GM04503 (cell line): ENCODE data around the gene OSBPL5.
"Not testable (repeated sequence)": the region's sequence is repeated elsewhere in the genome, so short reads cannot be mapped to it uniquely, and the experiment has no call there.

Source experiments
- DNase-seq: peaks from one replicate; pipeline ENCODE4 v3.0.0-alpha.2; 2012; ENCODE audit warnings: low read depth

The OSBPL5 gene

DNA sequence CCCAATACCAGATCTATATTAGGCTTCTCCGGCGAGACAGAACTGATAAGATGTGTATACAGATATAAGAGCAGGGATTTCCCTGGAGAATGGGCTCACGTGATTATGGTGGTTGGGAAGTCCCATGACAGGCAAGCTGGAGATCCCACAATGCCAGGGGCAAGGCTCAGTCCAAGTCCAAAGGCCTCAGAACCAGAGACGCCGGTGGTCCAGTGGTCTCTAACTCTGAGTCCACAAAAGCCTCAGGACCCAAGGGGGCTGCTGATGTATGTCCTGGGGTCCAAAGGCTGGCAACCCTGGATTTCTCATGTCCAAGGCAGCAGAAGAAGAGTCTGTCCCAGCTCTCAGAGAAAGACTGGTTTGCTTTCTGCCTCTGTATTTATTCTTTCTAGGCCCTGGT lies 15.8 kb upstream of the OSBPL5 start:
- no peak for DNase-seq

- no peak for DNase-seq
Observed at GRCh38 chr11:3178349-3178748, 13.2 kb upstream of the OSBPL5 start.

- no peak for DNase-seq
Observed at GRCh38 chr11:3177931-3178330, 12.8 kb upstream of the OSBPL5 start.

GRCh38 chr11:3176487-3176886 lies 11.4 kb upstream of the OSBPL5 start:
- no peak for DNase-seq

GRCh38 chr11:3175194-3175593 lies 10.1 kb upstream of the OSBPL5 start:
- DNase-seq: no peak

GRCh38 chr11:3174387-3174786 lies 9.3 kb upstream of the OSBPL5 start:
- no peak for DNase-seq

GRCh38 chr11:3173795-3174194 lies 8.7 kb upstream of the OSBPL5 start:
- DNase-seq: no peak

DNA sequence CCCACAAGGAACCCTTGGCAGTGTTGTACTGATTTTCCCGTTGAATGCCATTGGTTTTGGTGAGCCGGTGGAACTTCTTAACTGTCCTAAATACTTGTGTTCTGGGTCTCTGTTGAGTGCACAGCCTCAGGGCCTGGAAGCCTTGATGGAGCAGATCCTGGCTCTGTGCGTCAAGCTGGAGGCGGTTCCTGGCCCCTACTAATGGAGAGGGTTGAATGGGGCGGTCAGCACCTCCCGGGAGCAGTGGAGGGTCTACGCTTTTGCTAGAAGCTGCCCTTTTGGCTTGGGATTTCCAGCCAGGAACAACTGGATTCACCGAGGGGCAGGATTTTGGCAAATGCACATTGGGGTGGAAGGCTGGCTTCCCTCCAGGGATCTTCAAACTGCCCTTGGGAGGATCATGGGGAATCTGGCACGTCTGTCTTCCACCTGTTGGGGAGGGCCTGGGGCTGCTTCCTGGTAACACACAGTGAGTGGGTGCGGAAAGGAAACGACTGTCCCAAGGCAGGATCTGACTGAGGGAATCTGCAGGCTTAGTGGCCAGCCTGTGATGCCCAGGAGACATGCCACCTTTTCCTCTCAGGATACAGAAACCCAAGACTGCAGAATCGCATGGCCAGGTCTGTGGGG lies 6.9 kb upstream of the OSBPL5 start:
- no peak for DNase-seq

DNA sequence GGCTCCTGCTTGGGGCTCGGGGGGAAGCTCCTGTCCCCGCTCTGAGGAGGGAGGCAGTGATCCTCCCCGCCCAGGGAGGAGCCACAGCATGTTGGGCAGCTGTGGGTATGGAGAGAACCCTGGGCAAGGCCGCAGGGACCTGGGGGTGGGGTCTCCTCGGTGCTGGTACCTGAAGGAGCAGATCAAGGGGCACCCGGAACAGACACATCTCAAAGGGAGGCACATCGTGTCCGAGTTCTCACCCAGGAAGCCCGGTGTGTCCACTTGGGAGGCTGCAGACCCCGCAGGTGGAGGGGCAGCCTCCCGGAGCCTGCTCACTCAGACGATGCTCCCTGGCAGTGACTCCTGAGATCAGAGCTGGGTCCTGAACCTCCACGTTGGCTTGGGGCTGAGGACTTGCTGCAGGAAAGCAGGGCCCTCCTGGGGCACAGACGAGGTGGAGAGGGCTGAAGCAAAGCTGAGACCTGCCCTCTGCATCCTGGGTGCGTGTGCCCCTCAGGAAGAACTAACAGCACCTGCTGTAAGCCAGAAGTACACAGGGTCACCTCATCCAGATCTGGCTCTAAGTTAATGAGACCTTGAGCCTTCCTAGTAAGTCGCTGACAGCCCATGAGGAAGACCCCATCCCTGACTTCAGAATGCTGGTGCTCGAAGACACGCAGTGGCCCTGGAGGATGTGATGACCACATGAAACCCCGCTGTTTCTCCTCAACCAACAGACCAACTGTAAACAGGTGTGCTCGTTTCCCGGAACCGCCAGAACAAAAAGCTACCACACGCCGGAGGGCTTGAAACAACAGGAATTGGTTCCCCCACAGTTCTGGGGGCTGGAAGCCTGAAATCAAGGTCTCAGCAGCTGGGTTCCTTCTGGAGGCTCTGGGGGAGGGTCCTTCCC lies 5.9 kb upstream of the OSBPL5 start:
- no peak for DNase-seq

DNA sequence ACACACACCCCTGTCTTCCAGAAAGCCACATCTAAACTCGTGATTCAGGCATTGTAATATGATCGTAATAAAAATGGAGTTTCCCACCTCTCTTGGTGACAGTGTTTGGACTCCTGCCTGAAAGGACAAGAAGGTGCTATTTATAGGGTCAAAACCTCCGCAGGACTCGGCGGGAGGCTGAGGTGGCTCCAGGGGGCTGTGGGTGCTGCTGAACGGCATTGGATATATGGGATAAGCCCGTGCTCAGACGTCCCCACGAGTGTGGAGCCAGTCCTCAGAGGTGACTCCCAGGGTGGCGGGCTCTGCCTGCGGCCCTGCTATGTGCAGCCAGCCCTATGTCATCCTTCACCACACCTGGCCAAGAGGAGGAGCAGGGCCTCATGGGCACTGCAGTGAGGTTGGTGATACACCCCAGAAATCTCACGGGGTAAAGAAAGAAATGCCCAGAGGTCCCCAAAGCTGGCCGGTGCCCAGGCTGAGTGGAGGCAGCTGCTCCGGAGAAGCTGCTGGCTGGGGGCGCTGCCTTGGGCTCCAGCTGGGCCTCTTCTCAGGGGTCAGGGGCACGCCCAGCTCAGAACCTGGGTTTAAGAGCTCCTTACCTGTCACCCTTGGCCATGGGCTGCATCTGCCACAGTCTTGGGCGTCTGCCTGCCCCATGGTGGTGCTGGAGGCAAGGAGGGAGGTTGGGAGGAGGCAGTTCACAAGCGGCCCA lies 5.1 kb upstream of the OSBPL5 start:
- DNase-seq: no peak

DNA sequence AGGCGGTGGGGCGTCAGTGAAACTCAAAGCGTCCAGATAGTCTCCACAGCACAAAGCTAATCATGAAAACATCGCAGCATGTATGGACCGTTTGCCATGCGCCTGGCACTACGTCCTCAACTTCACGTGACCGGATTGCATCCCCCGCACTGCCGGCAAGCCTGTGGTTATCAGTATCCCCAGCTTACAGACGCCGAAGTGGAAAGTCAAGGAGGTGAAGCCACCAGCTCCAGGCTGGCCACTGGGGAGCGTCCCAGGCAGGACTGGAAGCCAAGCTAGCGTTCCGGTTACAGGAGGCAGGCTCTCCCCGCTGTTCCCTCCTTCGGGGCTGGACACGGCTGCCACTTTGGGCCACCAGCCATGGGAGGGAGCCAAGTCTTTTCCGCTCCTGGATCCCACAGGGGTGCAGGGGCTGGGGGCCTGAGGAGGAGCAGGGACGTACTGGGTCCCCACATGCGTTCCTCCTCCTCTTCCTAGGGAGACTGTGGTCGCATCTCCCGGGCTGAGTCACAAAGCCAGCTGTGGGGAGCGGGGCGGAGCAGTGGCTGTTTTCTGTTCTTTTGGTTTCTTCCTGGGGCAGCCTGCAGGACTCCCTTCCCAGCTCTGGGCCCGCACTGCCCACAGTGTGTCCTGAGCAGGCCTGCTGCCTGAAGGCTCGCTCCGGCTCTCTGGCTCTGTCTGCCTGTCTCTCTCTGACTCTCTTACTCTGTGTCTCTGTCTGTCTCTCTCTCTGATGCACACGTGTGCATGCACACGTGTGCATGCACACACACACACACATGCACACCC lies 4.3 kb upstream of the OSBPL5 start:
- peak; percentile 42 for DNase-seq

DNA sequence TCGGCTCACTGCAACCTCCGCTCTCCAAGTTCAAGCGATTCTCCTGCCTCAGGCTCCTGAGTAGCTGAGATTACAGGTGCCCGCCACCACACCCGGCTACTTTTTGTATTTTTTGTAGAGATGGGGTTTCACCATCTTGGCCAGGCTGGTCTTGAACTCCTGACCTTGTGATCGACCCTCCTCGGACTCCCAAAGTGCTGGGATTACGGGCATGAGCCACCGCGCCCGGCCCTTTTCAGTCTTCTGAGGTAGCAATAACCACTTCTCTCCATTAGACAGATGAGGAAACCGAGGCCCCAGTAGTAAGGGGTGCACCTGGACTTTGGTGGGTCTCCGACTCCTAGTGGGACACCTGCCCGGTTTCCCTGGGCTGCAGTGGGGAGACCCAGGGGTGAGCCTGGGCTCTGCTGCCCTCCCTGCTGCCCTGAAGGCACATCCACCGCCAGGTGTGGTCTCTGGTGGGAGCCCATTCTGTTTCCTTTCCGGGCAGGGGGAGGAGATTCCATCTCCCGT lies 3.7 kb upstream of the OSBPL5 start:
- DNase-seq: not testable (repeated sequence)

GRCh38 chr11:3167143-3168119 lies 2.3 kb upstream of the OSBPL5 start:
- DNase-seq: no peak

- DNase-seq: no peak
Observed at GRCh38 chr11:3166268-3167142, 1.4 kb upstream of the OSBPL5 start.

GRCh38 chr11:3165916-3166267 lies 782 bp upstream of the OSBPL5 start:
- DNase-seq: no peak

- DNase-seq: no peak
Observed at GRCh38 chr11:3164552-3165151, 458 bp downstream of the OSBPL5 start.

GRCh38 chr11:3164138-3164551 lies 965 bp downstream of the OSBPL5 start:
- DNase-seq: no peak

DNA sequence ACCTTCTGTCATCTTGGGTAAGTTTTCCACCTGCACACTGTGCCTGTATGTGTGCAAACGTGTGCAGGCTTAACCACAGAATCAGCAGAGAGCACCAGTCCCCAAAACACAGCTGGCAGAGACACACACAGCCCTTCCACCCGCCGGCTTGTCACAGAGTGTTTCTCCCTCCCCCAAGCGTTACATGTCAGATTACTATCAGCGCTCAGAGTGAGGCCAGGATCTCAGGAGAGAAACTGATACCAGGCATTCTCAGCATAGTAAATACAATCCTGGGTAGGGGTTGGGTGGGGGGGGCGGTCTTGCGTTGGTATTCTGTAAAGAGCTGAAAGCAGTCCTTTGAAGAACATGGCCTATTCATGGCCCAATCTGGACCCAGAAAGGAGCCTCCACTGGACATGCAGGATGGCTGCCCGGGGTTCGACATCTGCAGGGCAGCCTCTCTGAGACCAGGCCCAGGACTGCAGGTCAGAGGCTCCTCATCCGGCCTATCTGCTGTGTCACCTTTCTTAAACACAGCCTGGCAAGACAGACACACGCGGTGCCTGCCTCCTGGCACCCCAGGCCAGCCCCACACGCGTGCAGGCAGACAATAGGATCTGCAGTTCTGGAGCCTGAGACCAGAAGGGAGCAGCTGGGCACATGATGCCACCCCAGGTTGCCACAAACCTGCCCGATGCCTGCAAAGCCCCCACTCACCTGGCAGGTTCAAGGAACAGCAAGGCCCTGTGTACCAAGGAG lies 1.7 kb downstream of the OSBPL5 start:
- DNase-seq: no peak
